C4-2B (cell line): ENCODE measurements around the gene SFXN1.

Experiments
- H3K27ac ChIP-seq: fragments of 450-650 bp; 2 replicates; pipeline ENCODE4 v1.5.1; 2017
- ZFX ChIP-seq: fragments of 450-650 bp; IDR thresholded peaks from 2 replicates; pipeline ENCODE4 v1.6.1; 2017
- TF ChIP-seq, protein P1 (sequence below): fragments of 450-650 bp; conservative IDR thresholded peaks from 2 replicates; pipeline ENCODE4 v1.5.1; 2017; ENCODE audit warnings: mild to moderate bottlenecking

SFXN1 gene

DNA sequence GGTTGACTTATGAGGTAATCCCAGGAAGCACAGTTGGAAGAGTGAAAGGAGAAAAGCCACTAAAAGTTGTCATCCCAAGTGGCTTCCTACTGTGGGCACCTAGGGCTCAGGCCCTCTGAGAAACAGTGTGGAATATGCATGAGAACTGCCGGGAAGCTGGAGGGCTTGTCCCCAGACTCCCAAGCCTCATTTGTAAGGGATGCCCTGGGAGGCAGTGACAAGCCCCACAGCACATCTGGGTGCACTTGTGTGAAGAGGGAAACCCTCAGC is 64.5 kb downstream of the SFXN1 start:
- no peak overlapping the region for H3K27ac ChIP-seq
- TF ChIP-seq ZFX: no peak
- TF ChIP-seq, protein P1, sequence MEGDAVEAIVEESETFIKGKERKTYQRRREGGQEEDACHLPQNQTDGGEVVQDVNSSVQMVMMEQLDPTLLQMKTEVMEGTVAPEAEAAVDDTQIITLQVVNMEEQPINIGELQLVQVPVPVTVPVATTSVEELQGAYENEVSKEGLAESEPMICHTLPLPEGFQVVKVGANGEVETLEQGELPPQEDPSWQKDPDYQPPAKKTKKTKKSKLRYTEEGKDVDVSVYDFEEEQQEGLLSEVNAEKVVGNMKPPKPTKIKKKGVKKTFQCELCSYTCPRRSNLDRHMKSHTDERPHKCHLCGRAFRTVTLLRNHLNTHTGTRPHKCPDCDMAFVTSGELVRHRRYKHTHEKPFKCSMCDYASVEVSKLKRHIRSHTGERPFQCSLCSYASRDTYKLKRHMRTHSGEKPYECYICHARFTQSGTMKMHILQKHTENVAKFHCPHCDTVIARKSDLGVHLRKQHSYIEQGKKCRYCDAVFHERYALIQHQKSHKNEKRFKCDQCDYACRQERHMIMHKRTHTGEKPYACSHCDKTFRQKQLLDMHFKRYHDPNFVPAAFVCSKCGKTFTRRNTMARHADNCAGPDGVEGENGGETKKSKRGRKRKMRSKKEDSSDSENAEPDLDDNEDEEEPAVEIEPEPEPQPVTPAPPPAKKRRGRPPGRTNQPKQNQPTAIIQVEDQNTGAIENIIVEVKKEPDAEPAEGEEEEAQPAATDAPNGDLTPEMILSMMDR: no peak

DNA sequence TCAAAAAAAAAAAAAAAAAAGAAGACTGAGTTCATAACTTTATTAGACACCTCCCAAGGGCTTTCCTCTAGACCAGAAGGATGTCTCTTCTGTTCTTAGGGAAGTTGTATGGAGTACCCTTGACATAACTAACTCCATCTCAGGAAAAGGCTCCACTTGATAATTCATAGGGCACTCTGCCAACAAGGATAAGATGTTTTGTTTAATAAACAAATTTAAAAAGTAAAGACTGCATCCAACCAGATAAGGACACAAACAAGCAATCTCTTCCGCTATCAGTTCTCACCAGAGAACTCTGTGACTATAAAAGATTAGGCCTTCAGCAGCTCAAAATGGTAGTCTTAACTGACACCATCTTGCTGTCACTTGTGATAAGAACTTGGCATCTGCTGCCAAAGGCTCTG is 65.8 kb downstream of the SFXN1 start:
- TF ChIP-seq, protein P1: no peak
- TF ChIP-seq ZFX: no peak

DNA sequence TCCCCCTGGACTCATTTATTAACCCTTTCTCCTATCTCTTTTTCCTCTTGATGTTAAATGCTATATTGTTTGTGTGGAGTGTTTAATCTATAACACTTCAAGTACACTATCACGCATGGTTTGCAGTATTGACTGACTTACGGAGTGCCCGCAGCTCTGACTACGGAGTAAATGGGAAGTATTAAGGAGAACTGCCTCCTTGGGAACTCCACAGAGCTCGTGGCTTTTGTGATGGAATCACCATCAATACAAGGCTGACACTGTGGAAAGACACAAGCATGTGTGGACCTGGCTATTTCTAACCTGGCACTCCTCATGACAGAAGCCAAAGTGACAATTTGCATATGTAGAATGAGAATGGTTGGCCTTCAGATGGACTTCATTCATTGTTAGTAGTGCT is 66.2 kb downstream of the SFXN1 start:
- TF ChIP-seq, protein P1: no peak
- TF ChIP-seq ZFX: no peak
- no peak overlapping the region for H3K27ac ChIP-seq

More for the DNA sequence above, 65.8 kb downstream of the SFXN1 start:
- H3K27ac ChIP-seq: no peak overlapping the region

DNA sequence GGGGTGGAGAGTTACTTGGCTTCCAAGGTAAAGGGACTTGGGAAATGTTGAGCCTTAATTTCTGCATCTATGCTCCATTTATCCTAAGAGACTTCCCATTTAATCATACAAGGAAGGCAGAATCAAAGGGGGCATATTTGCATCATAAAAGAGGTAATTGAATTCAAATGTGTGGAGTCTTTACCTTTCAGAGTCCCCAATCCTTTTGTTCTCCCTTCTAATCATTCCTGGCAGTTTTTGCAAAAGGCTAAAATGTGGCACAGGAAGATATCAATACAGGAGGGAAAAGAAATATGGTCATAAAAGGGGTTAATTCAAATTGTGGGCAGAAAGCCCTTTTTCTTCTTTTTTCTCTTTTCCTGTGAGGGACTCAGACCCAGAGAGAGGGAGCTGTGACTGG is 69.5 kb downstream of the SFXN1 start:
- no peak overlapping the region for H3K27ac ChIP-seq
- TF ChIP-seq ZFX: no peak
- TF ChIP-seq, protein P1: no peak

DNA sequence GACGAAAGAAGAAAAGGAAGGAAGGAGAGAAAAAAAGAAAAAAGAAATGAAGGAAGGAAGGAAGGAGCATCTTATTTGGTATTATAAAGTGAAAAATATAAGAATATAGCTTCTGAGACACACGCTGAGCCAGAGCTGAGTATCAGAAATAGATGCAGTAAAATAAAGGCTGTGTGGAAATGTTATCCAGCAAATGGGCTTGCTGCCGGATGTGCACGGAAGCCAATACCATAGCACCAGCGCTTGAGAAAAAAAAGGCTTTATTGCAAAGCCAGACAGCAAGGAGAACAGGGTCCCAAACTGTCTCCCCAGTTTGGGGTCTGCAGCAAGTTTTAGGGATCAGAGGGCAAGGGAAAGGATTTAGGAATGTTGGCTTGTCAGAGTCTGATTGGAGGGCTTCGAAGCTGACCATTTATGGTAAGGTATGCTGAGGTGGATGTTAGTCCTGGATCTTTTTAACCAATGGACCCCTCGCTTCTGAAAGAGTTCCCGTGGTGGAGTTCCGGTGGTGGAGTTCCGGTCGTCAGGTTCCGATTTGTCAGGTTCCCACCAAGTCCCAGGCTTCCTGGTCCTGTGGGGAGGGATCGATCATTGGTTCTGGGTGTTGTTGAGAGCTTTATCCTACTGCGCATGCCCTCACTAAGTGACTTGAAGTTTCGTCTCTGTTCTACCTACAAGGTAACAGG is 70.4 kb downstream of the SFXN1 start:
- TF ChIP-seq ZFX: no peak
- TF ChIP-seq, protein P1: no peak
- no peak overlapping the region for H3K27ac ChIP-seq

DNA sequence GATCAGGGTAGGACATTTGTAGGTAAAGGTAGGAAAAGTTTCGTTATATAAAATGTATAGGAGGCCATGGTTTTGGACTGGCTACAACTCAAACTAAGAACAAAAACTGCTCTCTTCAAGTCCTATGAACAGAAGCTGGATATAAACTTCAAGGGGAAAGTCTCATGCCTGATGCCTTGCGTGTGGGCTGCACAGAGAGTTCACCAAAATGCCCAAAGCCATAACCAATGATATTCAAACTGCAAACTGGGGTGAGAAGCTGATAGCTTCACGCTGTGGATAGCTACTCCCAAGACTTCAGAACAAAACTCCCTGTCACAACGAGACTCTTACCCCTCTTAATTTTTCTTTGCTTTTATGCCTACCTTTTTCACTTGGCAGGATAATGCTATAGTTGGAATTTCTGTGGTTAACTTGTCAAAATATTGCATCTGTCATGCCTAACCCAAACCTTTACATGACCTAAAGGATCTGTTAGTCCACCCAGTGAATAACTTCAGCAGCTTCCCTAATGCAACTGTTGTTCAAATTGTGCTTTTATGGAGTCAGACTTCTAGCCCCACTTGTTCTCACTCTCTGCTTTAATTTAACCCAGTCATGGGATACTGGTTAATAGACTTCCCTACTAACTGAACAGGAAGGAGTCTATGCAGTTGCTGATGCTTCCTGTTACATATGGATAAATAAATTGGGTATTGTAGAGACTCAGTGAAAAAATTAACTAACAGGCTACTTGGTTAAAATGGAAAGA is 71.9 kb downstream of the SFXN1 start:
- H3K27ac ChIP-seq: no peak overlapping the region
- TF ChIP-seq ZFX: no peak
- TF ChIP-seq, protein P1: no peak

DNA sequence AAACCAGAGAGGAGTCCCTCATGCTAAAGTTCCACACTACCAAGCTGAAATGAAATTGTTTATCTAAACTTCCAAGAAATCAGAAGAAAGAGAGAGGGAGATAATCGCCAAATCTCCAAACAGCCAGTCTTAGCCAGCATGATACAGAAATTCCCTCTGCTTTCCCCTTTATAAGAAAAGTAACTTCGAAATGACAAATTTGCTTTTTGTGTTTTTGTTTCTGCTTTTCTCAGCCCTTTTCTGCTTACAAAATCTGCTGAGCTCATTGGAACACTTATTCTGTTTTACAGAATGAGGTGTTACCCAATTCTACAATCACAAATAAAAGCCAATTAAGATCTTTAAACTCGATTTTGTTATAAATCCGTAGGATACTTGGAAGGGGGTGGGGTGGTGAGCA is 72.9 kb downstream of the SFXN1 start:
- TF ChIP-seq ZFX: no peak
- TF ChIP-seq, protein P1: no peak

More for the DNA sequence above, 72.9 kb downstream of the SFXN1 start:
- no peak overlapping the region for H3K27ac ChIP-seq
